Cardiac atrium fibroblast (primary cell): ENCODE data around the gene SLC25A3. TPM values are rescaled to one million over a fixed set of nuclear protein-coding genes. Genes with fewer than 3 reads are reported as not detected.

Experiments used
- total RNA-seq: library from RNA; depleted of rRNA; stranded (reverse); fragments of >200 nt; gene quantifications from 2 replicates; pipeline ENCODE4 v1.2.3, GENCODE V29; 2015

The SLC25A3 gene
- 741 and 800 TPM in 2 replicates for total RNA-seq

DNA sequence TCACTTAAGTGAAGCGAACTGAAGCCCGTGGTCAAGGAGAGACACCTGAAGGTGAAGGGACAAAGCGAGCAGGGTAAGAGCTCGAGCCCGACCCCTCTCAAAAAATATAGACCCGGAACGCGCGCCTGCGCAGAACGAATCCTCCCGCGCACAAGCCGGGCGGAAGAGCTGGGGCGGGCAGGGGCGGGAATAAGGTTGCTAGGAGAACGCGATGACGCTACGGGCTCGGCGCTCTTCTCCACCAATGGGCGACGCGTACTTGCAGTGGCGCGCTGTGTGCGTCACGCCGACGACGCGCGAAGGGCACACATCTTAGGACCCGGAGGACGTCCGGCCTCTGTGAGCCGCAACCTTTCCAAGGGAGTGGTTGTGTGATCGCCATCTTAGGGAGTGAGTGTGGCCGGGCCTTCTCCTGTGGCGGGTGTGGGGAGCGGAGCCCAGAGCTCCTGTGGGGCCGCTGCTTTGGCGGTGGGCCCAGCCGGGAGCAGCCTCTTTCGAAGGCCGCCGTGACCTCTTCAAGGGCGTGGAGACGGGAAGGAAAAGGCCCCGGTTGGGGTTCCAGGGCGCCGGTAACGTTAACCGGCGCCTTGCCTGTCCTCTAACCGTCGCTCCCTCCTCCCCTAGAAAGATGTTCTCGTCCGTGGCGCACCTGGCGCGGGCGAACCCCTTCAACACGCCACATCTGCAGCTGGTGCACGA is at the start of gene SLC25A3:
Gene SLC25A3 (plus strand): TSS at position 336 of the 699 bp plus-strand sequence. CDS start 293 bp downstream, at position 629.

DNA sequence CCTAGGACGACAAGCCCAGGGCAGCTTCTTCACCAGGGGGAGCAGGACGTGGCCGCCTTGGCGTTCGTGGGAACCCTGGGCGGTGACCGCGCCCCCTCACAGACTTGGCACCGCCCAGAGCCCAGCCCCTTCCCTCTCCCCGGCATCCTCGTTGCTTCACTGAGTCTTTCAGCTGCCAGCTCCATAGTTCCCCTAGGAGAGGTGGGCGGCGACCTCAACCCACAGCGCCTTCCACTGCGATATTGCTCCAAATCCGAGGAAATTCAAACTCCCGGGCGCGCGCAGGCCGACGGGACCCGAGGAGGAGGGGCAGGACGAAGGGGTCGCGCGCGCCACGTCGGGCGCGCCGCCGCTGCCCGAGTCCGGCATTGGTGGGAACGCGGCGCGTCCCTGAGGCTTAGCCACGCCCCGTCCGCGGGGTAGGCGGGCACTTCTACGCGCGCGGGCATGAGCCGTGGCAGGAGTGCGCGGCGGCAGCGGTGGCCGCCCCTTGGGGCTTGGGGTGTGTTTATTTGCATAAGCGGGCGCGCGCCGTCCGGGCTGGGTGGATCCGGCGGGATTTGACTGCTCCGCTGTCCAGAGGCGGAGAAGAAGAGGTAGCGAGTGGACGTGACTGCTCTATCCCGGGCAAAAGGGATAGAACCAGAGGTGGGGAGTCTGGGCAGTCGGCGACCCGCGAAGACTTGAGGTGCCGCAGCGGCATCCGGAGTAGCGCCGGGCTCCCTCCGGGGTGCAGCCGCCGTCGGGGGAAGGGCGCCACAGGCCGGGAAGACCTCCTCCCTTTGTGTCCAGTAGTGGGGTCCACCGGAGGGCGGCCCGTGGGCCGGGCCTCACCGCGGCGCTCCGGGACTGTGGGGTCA is 51.5 kb downstream of the SLC25A3 start, which contains the start of the genes APAF1 and IKBIP:
Gene APAF1 (plus strand): TSS at position 579 of the 860 bp plus-strand sequence. CDS start 3,070 bp downstream, outside the sequence.
Gene IKBIP (minus strand): TSS at position 77 of the 860 bp plus-strand sequence. CDS start 87 bp downstream, outside the sequence.

Other genes starting within 250 kb of the SLC25A3 start
- 26.5 and 35.5 TPM in 2 replicates for gene TMPO, start 78.1 kb upstream of the SLC25A3 start, total RNA-seq
- 101 and 118 TPM in 2 replicates for gene IKBIP, start 51.1 kb downstream of the SLC25A3 start, total RNA-seq
- 12.1 and 19.8 TPM in 2 replicates for gene APAF1, start 51.6 kb downstream of the SLC25A3 start, total RNA-seq